ENCODE data around the gene SYCN. TPM values are rescaled to one million over a fixed set of nuclear protein-coding genes. Genes with fewer than 3 reads are reported as not detected.

Gene SYCN
- total and polyA plus RNA-seq, 2 donors (not counting 3 experiments of a cell fraction or from before 2014, with no cell fraction given), result not detected

DNA sequence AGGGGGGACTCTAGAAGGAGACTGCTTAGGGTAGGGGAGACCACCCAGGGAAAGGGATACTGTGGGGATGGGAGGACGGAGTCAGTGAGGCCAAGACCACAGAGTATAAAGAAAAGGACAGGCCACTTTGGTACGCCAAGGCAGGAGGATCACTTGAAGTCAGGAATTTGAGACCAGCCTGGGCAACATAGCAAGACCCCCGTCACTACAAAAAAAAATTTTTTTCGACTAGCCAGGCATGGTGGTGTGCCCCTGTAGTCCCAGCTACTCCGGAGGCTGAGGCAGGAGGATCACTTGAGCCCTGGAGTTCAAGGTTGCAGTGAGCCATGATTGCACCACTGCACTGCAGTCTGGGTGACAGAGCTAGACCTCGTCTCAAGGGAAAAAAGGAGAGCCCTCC is 34.1 kb upstream of the SYCN start:
- dilution Hi-C loops (cut with MboI; ENCODE audit: extremely low pct_ligation_motif_present, low sequenced_read_pairs), result no loop called here
- Histone ChIP-seq H3K27ac (ENCODE audit: insufficient read depth, low read depth, low read length) (no peak overlapping the region), H3K4me2 (ENCODE audit: insufficient read depth, low read length) (no peak overlapping the region), H3K9me3 (replicated peaks; ENCODE audit: control insufficient read depth, insufficient read depth, low read length) (no peaks in the 10 kb centered on the region), H3K27me3 (ENCODE audit: control insufficient read depth in 2 of 2, insufficient read depth in 2 of 2, low read length in 2 of 2) (no peaks in the 10 kb centered on the region), H3K9ac (replicated peaks; ENCODE audit: extremely low read depth, insufficient read depth, low read length) (no peak overlapping the region), H3K4me1 (ENCODE audit: control insufficient read depth, extremely low read depth, insufficient read depth, low read length) (no peaks in the 10 kb centered on the region), H3K36me3 (ENCODE audit: control insufficient read depth in 2 of 2, extremely low read depth in 1 of 2, insufficient read depth in 2 of 2, low read length in 2 of 2) (no peaks in the 10 kb centered on the region), H3K9me1 (replicated peaks; ENCODE audit: control insufficient read depth, extremely low read depth, insufficient read depth, low read length) (no peaks in the 10 kb centered on the region), H3K79me2 (ENCODE audit: control insufficient read depth, insufficient read depth, low read length) (no peaks in the 10 kb centered on the region), H3K4me3 (replicated peaks in 1 of 3; ENCODE audit: insufficient read depth in 1 of 3, low read depth in 1 of 3, low read length in 3 of 3) (no peak overlapping the region), H2AFZ (ENCODE audit: low read depth, low read length) (no peak overlapping the region), H4K20me1 (replicated peaks; ENCODE audit: control insufficient read depth, extremely low read depth, insufficient read depth, low read length) (no peaks in the 10 kb centered on the region)
- DNase-seq (ENCODE audit: low read depth, low spot score) (no peak), FAIRE-seq (no peak)
- POLR2A ChIA-PET, result interaction anchor here (0.6 kb wide), 1 partner anchor 22 kb away, joined by 3 read pairs; no protein-coding TSS in a partner anchor
- BruUV-seq (replicated peaks), result no TSS peak
- TF ChIP-seq FOS (IDR thresholded peaks at IDR 0.05; ENCODE audit: borderline replicate concordance, insufficient read depth, low read length) (no peak), POLR2AphosphoS5 (IDR thresholded peaks at IDR 0.05; ENCODE audit: insufficient read depth, low read depth, low read length) (no peak), GATA2 (IDR thresholded peaks at IDR 0.05; ENCODE audit: insufficient read depth, insufficient read length, low read depth, low read length) (no peak), MYC (IDR thresholded peaks at IDR 0.05; ENCODE audit: low read depth, low read length) (no peak), JUN (IDR thresholded peaks at IDR 0.05; ENCODE audit: borderline replicate concordance, insufficient read depth, insufficient read length, low read depth) (no peak)
- CTCF ChIA-PET, result interaction anchor here (0.8 kb wide), 1 partner anchor 116 kb away, joined by 3 read pairs; no protein-coding TSS in a partner anchor
- intact Hi-C loops (cut with micrococcal nuclease), result no loop called here

DNA sequence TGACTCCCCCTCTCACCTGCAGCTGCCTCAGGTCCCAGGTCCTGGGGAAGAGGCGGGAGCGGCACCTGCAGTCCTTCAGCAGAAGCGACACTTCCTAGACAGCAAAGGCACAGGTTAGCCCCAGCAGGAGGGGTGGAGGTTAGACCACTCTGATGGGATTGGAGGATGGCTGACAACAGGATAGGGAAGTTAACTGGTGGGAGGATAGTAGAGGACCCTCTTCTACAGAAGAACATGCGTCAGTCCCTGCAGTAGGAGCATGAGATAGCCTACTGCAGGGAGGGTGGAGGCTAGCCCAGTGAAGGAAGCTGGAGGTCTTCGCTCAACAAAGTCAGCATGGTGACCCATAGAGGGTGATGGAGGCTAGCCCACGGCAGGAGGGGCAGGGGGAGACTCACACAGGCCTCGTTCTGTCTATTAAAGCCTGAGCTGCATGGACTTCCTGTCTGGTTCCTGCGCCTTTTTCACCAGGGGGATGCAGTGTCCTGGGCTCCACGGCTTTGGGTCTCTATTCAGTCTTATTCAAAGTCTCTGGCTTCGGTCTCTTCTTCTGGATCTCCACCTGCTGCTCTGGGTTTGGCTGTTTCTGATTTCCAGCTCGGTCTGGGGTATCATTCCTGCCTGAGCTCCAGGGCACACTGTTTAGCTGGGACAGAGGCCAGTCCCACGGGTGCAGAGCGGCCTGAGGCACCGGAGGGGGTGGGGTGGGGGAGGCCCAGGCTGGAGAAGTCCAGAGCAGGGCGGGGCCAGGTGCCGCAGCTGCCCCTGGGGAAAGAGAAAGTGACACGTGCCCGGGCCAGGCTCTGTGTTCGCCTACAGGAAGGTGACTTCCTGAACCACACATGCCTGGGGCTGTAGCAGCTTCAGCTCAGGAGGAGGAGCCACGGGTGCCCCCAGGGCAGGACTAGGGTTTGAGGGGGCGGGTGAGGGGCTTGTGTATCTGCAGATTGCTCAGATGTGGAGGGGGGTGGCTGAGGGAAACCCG is 33.4 kb upstream of the SYCN start:
- H3K4me2 ChIP-seq (ENCODE audit: insufficient read depth, low read length), result no peak overlapping the region
- H3K4me3 ChIP-seq (replicated peaks in 1 of 3; ENCODE audit: insufficient read depth in 1 of 3, low read depth in 1 of 3, low read length in 3 of 3), result no peak overlapping the region
- H4K20me1 ChIP-seq (replicated peaks; ENCODE audit: control insufficient read depth, extremely low read depth, insufficient read depth, low read length), result no peaks in the 10 kb centered on the region
- H3K9ac ChIP-seq (replicated peaks; ENCODE audit: extremely low read depth, insufficient read depth, low read length), result no peak overlapping the region
- ChIA-PET CTCF (interaction anchor here (0.8 kb wide), 1 partner anchor 115 kb away, joined by 3 read pairs; no protein-coding TSS in a partner anchor), POLR2A (no interaction called here)
- no peak for FAIRE-seq
- H3K36me3 ChIP-seq (ENCODE audit: control insufficient read depth in 2 of 2, extremely low read depth in 1 of 2, insufficient read depth in 2 of 2, low read length in 2 of 2), result no peaks in the 10 kb centered on the region
- H3K79me2 ChIP-seq (ENCODE audit: control insufficient read depth, insufficient read depth, low read length), result no peaks in the 10 kb centered on the region
- no peaks in the 10 kb centered on the region for H3K9me1 ChIP-seq (replicated peaks; ENCODE audit: control insufficient read depth, extremely low read depth, insufficient read depth, low read length)
- TF ChIP-seq FOS (IDR thresholded peaks at IDR 0.05; ENCODE audit: borderline replicate concordance, insufficient read depth, low read length), result no peak
- no peak for TF ChIP-seq POLR2AphosphoS5 (IDR thresholded peaks at IDR 0.05; ENCODE audit: insufficient read depth, low read depth, low read length)
- no peak for TF ChIP-seq JUN (IDR thresholded peaks at IDR 0.05; ENCODE audit: borderline replicate concordance, insufficient read depth, insufficient read length, low read depth)
- TF ChIP-seq POLR2A (IDR thresholded peaks at IDR 0.05; ENCODE audit: low read depth, low read length), result no peak
- TF ChIP-seq, protein P1, sequence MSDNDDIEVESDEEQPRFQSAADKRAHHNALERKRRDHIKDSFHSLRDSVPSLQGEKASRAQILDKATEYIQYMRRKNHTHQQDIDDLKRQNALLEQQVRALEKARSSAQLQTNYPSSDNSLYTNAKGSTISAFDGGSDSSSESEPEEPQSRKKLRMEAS (IDR thresholded peaks at IDR 0.05; ENCODE audit: insufficient read depth, insufficient read length), result no peak
- no peak for TF ChIP-seq MYC (IDR thresholded peaks at IDR 0.05; ENCODE audit: low read depth, low read length)
- no peak for TF ChIP-seq EZH2 (IDR thresholded peaks at IDR 0.05; ENCODE audit: borderline replicate concordance, low read depth, low read length, severe bottlenecking)
- TF ChIP-seq GATA2 (IDR thresholded peaks at IDR 0.05; ENCODE audit: insufficient read depth, insufficient read length, low read depth, low read length), result no peak
- TF ChIP-seq, protein P2, sequence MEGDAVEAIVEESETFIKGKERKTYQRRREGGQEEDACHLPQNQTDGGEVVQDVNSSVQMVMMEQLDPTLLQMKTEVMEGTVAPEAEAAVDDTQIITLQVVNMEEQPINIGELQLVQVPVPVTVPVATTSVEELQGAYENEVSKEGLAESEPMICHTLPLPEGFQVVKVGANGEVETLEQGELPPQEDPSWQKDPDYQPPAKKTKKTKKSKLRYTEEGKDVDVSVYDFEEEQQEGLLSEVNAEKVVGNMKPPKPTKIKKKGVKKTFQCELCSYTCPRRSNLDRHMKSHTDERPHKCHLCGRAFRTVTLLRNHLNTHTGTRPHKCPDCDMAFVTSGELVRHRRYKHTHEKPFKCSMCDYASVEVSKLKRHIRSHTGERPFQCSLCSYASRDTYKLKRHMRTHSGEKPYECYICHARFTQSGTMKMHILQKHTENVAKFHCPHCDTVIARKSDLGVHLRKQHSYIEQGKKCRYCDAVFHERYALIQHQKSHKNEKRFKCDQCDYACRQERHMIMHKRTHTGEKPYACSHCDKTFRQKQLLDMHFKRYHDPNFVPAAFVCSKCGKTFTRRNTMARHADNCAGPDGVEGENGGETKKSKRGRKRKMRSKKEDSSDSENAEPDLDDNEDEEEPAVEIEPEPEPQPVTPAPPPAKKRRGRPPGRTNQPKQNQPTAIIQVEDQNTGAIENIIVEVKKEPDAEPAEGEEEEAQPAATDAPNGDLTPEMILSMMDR (IDR thresholded peaks at IDR 0.05; ENCODE audit: extremely low read depth in 1 of 2, insufficient read depth in 1 of 2, low read depth in 1 of 2, low read length in 2 of 2), result no peak
- no peaks in the 10 kb centered on the region for H3K27me3 ChIP-seq (ENCODE audit: control insufficient read depth in 2 of 2, insufficient read depth in 2 of 2, low read length in 2 of 2)
- intact Hi-C loops (cut with micrococcal nuclease) (no loop called here), dilution Hi-C loops (cut with MboI; ENCODE audit: extremely low pct_ligation_motif_present, low sequenced_read_pairs) (no loop called here)
- no peak for DNase-seq (ENCODE audit: low read depth, low spot score)
- no peaks in the 10 kb centered on the region for H3K9me3 ChIP-seq (replicated peaks; ENCODE audit: control insufficient read depth, insufficient read depth, low read length)
- H3K27ac ChIP-seq (ENCODE audit: insufficient read depth, low read depth, low read length), result no peak overlapping the region
- no peaks in the 10 kb centered on the region for H3K4me1 ChIP-seq (ENCODE audit: control insufficient read depth, extremely low read depth, insufficient read depth, low read length)
- no TSS peak for BruUV-seq (replicated peaks)
- no peak overlapping the region for H2AFZ ChIP-seq (ENCODE audit: low read depth, low read length)
